HG02973 (cell line): ENCODE results near the gene UBE2F.
A peak's percentile ranks its signal among the peaks of the same experiment; 100 is the strongest.

Source experiments
- ATAC-seq: cut with Tn5 transposase; IDR thresholded peaks from one replicate; pipeline ENCODE4 v1.9.1; 2021; ENCODE audit warnings: moderate library complexity; ENCODE audit not compliant: unreplicated experiment

The UBE2F gene

GRCh38 chr2:237966565-237967462, at the start of gene UBE2F:
Gene UBE2F, plus strand, starts transcription at chr2:237967014. Its CDS starts 6,094 bp downstream, at chr2:237973108.
- peak; percentile 96 for ATAC-seq

DNA sequence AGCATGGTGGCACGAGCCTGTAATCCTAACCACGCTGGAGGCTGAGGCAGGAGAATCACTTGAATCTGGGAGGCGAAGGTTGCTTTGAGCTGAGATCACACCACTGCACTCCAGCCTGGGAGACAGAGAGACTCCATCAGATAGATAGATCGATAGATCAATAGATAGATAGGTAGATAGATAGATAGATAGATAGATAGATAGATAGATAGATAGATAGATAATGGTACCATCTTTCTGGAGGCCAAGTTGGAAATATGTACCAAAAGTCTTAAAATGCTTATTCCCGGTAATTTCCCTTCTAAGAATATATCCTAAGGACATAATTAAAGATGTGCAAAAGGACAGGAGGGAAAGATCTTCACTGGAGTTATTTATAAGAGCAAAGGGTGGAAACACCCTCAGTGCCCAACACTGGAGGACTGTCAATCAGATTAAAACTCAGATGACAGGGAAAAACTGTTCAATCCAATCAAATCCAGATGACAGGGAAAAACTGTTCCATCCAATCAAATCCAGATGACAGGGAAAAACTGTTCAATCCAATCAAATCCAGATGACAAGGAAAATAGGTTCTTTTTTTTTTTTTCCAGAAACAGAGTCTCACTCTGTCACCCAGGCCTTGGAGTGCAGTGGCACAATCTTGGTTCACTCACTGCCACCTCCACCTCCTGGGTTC, 49.0 kb upstream of the UBE2F start:
- ATAC-seq, result no peak

- no peak for ATAC-seq
Observed at GRCh38 chr2:237919593-237919992, 47.2 kb upstream of the UBE2F start.

DNA sequence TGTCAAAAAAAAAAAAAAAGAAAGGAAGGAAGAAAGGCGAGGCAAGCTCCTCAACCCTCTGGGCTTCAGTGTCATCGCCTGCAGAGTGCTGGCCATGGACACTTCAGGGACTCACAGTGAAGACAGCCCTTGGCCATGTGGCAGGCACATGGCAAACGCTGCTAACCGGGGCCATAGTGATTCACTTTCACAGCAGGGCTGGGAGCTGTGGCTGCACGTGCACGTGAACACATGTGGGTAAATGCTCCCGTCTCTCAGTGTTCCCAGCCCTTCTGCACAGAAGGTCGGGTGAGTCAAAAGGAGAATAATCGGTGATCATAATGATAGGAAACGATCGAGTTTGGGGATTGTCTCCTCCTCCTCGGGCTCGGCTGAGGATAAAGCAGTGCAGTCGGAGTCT, 46.1 kb upstream of the UBE2F start:
- ATAC-seq, result no peak

GRCh38 chr2:237921967-237922492, 44.8 kb upstream of the UBE2F start:
- ATAC-seq, result no peak

DNA sequence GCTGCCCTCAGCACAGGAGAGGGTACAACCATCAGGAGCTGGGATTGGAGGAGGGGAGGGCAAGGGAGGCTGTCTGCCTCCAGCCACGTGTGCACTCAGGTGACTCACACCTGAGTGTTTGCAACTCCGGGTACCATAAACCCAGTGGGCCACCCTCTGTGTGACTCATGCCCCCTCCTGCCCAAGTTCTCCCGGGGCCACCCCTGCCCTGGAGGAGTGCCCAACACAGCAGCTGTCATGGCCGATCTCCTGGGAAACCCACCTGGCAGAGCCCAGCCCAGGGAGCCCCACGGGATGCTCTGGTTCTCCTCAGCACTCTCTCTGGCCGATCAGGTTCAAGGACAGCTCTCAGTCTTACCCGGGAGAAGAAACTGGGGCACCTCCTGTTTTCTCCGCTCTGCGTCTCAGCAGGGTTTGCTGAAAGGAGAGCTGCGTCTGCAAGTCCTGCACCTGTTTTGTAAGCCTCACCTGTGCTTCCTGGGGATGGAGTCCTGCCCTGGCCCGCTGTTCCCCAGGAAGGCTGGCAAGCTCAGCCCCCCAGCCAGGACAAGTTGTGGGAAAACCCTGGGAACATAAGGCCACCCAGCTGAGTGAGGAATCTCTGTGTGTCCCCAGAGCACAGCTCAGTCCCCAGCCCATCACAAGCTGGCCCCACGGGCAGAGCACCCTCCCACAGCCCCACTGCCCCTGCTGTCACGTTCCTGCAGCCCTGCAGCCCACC, 44.0 kb upstream of the UBE2F start:
- no peak for ATAC-seq

- peak; percentile 94 for ATAC-seq
Observed at GRCh38 chr2:237923481-237924163, 43.2 kb upstream of the UBE2F start.

DNA sequence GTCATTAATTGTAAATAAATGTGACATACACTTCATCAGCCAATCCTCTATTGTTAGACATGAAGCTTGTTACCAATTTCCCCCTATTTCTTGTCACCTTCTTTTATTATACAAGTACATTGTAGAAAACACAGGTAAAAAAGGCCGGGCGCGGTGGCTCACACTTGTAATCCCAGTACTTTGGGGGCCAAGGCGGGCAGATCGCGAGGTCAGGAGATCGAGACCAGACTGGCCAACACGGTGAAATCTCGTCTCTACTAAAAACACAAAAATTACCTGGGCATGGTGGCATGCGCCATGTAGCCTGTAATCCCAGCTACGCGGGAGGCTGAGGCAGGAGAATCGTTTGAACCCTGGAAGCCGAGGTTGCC, 42.7 kb upstream of the UBE2F start:
- no peak for ATAC-seq

DNA sequence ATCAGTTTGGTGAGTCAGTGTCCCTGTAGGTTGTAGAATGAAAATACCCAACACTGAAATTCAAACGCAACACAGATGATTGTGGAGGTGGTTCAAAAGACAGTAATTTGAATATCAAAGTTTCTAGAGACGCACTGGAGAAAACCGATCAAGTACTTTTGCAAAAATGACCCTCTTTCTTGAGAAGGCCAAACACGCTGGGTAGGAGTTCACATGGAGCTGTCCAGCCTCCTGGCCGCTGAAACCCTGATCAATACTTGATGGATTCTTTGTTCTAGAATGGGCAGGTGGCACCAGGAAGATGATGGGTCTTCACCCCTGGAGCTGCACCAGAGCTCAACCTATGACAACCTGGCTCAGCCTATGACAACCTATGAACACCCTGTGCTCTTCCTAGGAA, 39.7 kb upstream of the UBE2F start:
- ATAC-seq, result no peak

DNA sequence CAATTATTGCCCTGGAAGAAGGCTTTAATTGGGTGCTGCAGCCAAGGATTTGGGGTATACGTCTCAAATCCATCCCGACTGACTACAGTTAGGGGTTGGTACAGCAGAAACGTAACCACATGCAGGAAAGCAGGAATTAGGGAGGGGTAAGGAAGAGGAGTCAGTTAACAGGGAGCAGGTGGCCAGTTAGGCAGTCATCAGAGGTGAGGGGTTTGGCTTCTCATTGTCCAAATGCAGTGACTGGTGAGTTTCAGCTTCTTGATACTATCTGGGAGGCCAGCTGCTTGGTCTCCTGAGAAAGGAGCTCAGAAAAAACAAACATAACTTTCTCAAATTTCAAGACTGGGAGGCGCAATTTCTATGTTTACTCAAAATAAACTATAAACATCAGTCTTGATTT, 38.8 kb upstream of the UBE2F start:
- ATAC-seq, result no peak

GRCh38 chr2:237929979-237930378, 36.8 kb upstream of the UBE2F start:
- ATAC-seq, result no peak

- no peak for ATAC-seq
Observed at GRCh38 chr2:237931205-237931721, 35.6 kb upstream of the UBE2F start.

- no peak for ATAC-seq
Observed at GRCh38 chr2:237932731-237933131, 34.1 kb upstream of the UBE2F start.

GRCh38 chr2:237934186-237934585, 32.6 kb upstream of the UBE2F start:
- ATAC-seq, result no peak

DNA sequence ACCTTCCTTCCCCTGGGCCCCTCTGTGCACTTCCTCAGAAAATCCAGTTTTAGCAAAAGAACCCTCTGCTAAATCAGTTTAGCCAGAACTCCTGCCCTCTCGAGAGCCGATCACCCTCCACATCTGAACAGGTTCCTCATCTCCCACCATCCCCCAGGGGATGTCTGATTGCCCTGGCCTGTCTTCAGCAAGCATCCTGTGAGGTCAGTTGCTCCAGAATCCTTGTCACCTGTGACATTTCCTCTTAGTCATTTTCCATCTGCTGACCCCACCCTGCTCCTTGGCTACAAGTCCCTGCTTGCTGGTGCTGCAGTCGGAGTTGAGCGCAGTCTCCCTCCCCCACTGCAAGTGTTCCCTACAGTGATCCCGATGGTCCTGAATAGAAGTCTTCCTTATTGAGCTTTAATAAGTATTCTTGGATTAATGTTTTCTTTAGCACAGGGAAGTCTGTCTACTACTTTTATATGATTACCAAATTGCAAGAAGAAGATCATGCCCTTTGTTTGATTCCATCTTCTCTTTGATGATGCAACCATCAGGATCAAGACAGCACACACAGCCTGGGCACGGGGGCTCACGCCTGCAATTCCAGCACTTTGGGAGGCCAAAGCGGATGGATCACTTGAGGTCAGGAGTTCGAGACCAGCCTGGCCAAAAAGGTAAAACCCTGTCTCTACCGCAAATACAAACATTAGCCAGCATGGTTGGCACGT, 30.9 kb upstream of the UBE2F start:
- no peak for ATAC-seq

DNA sequence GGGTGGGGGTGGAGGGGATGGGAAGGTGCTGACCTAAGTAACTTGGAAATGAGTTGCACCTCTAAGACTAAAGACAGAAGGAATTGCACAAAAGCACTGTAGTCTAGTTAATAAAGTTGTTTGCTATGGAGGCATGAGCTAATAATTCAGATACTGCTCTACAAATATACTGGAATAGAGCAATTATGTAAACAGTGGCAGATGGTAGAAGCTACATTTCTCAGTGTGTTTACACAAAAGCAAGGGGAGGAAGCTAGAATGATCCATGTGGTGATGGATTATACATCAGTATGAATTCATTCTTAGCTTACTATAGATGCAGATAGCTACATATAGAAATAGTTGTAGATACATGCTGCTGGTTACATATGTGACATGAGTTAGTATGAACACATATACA, 27.6 kb upstream of the UBE2F start:
- ATAC-seq, result no peak

DNA sequence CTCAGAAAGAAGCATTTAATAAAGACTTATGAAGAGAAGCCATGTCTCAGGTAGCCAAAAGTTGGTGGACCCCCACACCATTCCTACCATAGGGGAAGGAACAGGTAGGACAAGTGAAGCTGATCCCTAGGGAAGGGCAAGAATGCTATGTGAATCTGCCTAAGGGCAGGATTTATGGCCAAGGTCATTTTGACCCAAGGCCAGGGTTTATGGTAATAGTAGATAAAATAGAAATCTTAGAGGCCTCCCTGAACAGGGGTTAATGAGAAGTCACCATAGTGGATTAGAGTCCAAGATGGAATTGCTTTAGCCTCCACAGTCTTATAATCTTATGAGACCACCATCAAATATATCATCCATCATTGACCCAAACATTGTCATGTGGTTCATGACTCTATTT, 26.0 kb upstream of the UBE2F start:
- ATAC-seq, result no peak

DNA sequence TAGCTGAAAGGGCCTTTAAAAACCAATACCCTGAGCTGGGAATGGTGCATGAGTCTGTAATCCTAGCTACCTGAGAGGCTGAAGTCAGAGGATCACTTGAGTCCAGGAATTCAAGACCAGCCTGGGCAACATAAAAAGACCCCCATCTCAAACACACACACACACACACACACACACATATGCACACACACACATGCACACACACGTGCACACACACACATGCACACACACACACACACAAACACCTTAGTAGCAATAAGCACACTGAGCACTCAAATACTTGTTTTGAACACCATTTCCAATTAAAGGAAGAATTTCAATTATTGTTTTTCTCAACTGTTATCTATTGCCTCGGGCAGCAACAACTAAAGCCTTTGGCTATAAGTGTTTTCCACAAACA, 25.6 kb upstream of the UBE2F start:
- no peak for ATAC-seq

- no peak for ATAC-seq
Observed at GRCh38 chr2:237942513-237942899, 24.3 kb upstream of the UBE2F start.
